GM12873 (cell line): Measurements from ENCODE around the gene CSK.

Experiments
- CTCF ChIP-seq: IDR thresholded peaks from 2 replicates; pipeline ENCODE4 v1.5.1; 2012; ENCODE audit warnings: low read depth, mild to moderate bottlenecking, moderate library complexity, low read length, control low read depth; ENCODE audit not compliant: insufficient read depth; ENCODE audit errors: missing control alignments

The CSK gene

DNA sequence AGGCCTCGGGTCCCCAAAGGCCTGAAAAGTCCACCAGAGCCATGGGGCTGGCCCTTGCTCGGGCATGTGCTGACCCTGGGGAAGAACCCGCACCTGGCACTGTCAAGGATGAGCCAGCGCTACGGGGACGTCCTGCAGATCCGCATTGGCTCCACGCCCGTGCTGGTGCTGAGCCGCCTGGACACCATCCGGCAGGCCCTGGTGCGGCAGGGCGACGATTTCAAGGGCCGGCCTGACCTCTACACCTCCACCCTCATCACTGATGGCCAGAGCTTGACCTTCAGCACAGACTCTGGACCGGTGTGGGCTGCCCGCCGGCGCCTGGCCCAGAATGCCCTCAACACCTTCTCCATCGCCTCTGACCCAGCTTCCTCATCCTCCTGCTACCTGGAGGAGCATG is 32.0 kb upstream of the CSK start:
- no peak for TF ChIP-seq CTCF

- TF ChIP-seq CTCF = no peak
Observed at GRCh38 chr15:74750751-74751150, 31.1 kb upstream of the CSK start.

DNA sequence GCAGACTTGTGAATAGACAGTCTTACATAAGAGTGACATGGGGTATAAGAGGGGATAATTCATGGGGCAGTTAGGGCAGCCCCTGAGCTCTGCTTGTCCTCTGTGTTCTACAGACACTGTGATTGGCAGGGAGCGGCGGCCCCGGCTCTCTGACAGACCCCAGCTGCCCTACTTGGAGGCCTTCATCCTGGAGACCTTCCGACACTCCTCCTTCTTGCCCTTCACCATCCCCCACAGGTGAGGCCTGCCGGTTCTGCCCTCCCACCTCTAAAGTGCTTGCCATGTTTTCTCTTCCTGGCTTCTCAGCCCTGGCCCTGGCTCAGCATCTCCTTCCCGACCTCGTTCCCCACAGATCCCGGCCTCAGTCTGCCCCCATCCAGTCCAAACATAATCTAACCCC is 29.9 kb upstream of the CSK start:
- no peak for TF ChIP-seq CTCF

DNA sequence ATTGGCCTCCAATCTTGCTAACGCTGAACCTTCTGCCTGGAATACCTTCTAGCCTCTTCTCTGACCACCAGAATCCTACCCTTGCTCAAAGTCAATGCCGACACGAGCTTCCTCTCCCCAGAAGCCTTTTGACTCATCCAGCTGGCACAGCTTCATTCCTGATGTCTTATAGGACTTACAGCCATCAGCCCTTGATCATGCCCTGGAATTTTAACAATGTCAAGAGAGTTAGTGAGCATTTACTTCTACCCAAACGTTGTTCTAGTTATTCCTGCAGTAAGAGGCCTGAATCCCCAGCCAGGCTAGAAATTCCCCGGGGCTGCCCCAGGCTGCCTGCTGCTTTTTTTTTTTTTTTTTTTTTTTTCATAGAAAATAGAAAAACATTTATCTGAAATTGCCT is 29.3 kb upstream of the CSK start:
- TF ChIP-seq CTCF = no peak

GRCh38 chr15:74754593-74755215 is 27.2 kb upstream of the CSK start:
- no peak for TF ChIP-seq CTCF

- no peak for TF ChIP-seq CTCF
Observed at GRCh38 chr15:74758736-74759135, 23.1 kb upstream of the CSK start.

DNA sequence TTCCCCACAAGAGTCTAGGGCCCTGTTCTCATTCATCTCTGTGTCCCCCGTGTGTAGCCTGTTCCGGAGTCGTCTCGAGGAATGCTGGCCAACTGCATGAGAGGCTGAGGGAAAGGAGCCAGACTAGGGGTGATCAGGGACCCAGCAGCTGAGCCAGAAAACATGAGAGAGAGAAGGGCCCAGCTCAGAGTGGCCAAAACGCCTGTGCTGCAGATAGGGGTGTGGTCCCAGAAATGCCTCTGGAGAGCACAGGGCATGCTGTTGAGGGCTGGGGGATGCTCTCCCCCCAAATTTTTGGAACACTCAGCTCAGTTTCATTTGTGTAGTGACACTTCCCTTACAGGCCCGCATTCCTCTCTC is 19.1 kb upstream of the CSK start:
- TF ChIP-seq CTCF = no peak

DNA sequence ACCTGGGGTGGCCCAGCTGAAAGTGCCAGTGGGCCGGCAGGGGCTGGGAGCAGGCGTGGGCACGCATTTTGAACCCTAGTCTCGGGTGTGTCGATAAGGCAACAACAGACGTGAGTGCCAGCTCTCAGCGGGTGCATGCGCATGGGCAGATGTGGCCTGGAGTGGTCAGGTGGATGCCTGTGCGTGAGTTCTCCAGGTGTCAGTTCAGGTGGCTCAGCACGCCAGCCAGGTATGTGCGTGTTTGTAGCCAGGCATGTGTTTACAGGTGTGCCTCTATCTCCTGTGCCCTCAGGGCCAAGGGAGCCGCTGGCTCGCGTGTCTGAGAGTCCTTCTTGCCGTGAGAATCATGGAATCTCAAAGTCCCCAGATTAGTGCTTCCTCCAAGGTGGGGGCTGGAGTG is 18.5 kb upstream of the CSK start:
- no peak for TF ChIP-seq CTCF
